ENCODE results near the gene CTPS2.
"Not testable (repeated sequence)": the region's sequence is repeated elsewhere in the genome, so short reads cannot be mapped to it uniquely, and the experiment has no call there.

The CTPS2 gene

GRCh38 chrX:16651391-16652024 is 61.0 kb downstream of the CTPS2 start:
- DNase-seq = no peak

DNA sequence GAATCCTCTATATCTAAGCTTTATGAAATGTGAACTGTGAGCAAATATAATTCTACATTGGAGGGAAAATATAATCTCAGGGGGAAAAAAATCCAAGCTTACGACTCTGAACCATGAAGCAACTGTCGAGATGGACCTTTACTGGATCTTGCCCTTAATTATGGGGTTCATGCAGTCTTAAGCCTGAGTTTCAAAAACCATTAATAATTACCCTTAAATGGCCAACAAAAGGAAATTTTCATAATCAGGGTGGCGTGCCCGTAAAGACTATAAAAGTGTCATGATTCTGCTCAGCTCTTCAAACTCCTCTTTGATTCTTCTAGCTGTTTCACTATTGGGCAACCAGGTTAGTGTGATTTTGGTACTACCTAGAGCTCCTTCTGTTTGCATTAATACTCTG is 62.6 kb downstream of the CTPS2 start, which contains the start of gene S100G:
Gene S100G, plus strand, starts transcription at position 301 of the 400 bp plus-strand sequence. CDS start 849 bp downstream, outside the sequence.
- no peak for DNase-seq

DNA sequence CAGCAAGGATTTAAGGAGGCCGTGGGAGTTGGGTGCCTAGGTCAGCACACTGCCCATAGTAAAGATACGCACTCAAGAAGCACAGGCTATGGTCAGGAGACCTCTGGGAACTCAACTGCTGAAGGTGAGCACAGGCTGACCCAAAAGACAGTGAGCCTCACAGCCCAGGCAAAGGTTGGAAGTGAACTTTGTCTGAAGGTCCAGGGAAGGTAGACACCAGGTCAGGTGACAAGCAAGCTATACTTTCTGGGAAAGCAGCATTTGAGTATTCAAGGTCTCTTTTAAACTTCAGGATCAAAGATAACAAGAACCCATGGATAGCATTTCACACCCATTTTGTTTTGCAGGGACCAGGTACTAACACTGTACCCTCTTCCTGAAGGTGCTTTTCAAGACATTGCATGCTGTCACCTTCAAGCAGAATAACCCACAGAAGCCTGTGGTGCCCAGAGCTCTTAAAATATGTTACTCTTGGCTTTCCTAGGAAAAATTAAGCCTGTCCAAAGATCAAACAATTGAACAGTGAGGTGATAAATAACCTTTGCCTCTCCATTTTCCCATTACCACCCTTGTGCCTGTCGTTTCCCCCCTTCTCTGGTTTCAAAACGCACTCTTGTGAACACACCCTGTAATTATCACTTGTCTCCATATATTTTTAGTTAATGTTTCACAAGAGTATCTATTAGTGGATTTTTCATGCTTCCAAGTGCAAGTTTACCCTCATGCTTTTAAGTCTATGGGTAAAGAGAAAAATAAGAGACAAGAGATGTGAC is 65.9 kb downstream of the CTPS2 start:
- DNase-seq = no peak

- no peak for DNase-seq
These were observed 69.3 kb downstream of the CTPS2 start for GRCh38 chrX:16643176-16643575.

DNA sequence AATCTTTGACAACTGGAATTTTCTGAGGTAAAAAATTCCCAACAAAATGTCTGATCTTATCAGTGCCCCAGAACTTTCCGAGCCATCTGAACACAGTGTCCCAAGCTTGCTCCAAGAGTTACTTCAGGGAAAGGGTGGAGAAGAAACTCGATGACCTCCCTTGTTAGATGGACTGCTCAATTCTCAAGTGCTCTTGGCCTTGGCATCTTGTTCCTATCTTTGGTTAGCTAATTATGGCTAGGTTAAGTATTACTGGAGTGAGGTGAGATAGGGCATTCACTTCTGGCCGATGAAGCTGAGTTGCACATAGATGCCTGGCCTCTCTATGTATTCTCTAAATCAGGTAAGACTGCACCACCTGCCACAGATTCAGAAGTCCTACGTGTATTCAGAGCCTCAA is 71.6 kb downstream of the CTPS2 start:
- DNase-seq = no peak

- DNase-seq = no peak
These were observed 72.5 kb downstream of the CTPS2 start for GRCh38 chrX:16639966-16640365.

DNA sequence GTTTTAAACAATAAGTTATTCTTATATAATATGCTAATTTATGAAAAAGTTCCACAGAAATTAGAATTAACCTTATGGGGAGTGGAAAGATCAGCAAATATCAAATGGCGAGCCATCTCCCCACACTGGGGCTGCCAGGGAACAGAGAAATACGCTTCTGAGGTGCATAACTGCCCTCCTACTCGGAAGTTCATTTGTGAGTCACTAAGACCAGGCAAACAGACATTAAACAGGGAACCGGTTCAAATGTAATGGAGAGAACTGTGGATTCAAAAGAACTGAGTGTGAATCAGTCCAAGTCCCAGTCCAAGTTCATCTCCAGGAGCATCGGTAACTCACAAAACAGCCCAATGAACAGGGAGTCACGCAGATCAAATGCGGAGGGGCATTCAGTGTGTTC is 73.9 kb downstream of the CTPS2 start:
- no peak for DNase-seq

DNA sequence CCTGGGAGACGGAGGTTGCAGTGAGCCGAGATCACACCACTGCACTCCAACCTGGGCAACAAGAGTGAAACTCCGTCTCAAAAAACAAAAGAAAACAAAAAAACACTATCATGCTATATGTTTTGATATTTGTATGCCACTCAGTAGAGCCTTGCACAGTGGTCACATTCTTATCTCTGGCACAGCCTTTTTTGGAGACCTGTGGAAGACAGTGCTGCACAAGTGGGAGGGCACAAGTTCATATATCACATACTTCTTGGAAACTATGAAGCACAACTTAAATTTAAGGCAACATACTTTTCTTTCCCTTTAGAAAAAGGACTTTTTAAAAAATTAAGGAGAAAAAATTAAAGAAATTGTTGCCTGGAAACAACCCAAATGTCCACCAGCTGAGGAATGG is 76.9 kb downstream of the CTPS2 start:
- DNase-seq = no peak

DNA sequence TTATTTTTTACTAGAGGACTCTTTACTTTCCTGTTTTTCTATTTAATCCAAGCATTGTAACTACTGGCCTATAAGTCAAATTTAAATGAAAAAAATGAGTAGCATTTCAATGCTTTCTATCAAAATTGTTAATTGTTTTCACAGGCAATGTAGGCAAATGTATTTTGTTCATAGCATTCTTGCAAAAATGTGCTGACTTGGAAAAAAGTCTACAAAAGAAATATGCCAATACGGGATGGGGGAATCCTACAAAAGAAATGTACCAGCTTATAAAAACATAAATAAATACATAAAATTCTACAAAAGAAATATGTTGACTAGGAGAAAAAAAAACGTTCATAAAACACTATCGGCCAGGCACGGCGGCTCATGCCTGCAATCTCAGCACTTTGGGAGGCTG is 77.4 kb downstream of the CTPS2 start:
- no peak for DNase-seq

GRCh38 chrX:16633754-16634153 is 78.7 kb downstream of the CTPS2 start:
- no peak for DNase-seq

DNA sequence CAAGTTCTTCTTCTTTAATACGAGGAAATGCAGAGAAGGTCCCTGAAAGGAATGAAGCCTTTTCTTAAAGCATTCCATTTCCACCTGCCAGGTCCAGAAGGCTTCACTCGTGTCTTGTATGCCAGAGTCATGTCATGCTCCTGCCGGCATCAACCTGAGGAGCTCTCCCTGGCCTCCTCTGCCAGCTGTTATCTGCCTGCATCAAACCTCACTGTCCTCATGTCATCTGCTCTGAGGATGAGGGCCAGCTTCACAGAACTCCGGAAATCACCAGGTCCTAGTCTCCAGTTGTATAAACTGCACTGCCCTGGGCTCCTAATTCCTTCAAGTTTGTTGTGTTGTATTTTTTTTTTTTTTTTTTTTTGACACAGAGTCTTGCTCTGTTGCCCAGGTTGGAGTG is 82.6 kb downstream of the CTPS2 start:
- no peak for DNase-seq

- DNase-seq = no peak
These were observed 83.4 kb downstream of the CTPS2 start for GRCh38 chrX:16628946-16629595.

DNA sequence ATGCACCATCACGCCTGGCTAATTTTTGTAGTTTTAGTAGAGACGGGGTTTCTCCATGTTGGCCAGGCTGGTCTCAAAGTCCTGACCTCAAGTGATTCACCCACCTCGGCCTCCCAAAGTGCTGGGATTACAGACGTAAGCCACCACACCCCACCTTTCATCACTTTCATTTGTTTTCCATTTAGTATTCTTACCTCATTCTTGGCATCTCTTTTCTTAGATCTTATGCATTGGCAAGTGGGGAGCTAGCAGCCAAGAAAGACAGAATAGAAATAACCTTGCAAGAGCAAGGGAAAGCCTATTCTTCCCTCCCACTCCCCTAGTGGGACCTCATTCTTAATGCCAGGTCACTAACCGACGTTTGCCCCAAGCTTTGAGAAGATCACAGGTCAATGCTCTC is 84.0 kb downstream of the CTPS2 start:
- not testable (repeated sequence) for DNase-seq

- DNase-seq = no peak
These were observed 93.4 kb downstream of the CTPS2 start for GRCh38 chrX:16619024-16619423.

- DNase-seq = no peak
These were observed 94.0 kb downstream of the CTPS2 start for GRCh38 chrX:16618422-16618821.

DNA sequence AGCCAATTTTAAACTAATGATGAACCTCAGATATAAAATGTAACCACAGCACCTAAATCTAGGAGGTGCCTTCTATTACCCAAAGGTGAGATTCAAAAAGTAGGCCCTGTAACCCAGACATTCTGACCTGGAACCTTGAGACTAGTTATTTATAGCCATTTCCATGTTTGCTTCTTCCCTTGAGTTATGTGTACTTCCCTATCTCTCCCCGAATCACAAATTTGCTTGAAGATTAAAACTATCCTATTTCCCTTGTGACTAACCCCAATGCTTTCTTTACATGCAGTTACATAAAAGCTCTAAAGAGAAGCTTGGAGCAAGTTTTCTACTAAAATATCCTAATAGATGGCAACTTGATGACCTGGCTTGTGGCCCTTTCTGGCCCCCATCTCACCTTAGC is 95.1 kb downstream of the CTPS2 start:
- no peak for DNase-seq

DNA sequence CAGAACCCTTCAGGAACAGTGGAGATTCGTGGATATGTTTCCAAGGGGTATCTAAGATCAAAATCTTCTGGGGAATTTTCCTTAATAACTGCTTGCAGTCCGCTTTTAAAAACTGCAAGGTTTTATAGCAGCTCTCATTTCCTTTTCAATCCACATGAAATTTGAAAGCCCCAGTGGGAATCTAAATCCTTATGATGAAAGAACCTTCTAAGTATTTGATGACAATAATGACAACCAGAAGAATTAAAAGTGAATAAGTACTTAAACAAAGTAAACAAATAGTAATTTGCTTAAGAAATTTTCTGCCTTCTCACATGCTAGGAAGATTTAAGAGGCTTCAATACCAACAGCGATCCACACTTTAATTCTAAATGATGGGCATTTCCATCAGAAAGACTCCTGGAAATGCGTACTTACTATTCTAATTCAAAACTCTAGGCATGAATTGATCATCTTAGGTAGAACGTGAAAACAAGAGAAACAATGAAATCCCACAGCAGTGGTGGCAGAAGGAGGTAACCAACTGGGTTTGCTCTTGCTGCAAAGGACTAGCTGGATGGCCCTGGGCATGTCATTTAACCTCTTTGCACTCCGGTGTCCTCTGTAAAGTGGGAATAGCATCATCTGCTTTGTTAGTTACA is 100.1 kb downstream of the CTPS2 start:
- DNase-seq = no peak

DNA sequence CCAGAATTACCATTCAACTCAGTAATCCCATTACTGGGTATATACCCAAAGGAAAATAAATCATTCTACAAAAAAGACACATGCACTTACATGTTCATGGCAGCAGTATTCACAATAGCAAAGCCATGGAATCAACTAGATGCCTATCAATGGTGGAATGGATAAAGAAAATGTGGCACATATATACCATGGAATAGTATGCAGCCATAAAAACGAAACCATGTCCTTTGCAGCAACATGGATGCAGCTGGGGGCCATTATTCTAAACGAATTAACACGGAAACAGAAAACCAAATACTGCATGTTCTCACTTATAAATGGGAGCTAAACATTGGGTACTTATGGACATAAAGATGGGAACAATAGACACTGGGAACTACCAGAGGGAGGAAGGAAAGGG is 101.8 kb downstream of the CTPS2 start:
- DNase-seq = not testable (repeated sequence)

DNA sequence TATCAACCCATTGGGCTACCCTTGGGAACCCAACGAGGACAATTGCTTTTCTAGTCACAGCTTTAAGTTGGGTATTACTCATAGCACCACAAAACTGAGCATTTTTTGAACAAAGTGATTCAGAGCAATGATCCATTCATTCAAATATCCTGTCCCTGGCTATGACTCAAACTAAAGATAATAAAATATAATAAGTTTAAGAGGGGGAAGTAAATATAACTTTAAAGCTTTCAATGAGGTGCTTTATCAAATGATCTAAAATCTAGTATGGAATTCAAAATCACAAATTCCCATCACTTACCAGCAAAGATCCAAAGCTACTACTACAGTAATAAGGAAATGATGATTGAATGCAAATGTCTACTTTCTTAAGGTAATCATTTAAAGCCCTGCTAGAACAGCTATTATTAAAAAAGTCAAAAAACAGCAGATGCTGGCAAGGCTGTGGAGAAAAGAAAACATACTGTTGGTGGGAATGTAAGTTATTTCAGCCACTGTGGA is 102.3 kb downstream of the CTPS2 start:
- DNase-seq = no peak

DNA sequence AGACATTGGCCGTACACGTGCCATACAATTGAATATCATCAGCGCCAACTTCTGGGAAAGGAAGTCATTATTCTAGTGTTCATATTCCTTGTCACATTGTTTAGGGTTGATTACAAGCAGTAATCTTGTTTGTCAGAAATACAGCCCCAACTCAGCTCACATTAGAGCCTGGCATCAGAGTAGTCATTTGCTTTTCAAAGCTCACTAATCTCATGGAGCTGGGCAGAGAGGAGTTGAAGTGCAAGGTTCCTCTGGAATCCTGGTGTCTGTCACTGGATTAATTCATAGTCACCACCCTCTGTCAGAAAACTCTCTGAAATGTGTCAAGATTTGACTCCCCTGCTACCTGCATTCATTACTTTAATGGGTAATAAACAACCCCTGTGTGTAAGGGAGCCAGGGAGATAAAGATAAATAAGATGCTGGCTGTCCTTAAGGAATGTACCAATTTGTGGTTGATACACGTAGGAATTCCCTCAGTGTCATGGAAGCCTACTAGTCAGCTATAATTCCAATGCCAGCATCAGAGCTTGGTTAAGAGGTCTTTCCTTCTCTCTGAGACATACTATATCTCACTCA is 106.2 kb downstream of the CTPS2 start:
- no peak for DNase-seq

GRCh38 chrX:16604337-16604736 is 108.1 kb downstream of the CTPS2 start:
- no peak for DNase-seq

- DNase-seq = no peak
These were observed 108.6 kb downstream of the CTPS2 start for GRCh38 chrX:16603822-16604221.

DNA sequence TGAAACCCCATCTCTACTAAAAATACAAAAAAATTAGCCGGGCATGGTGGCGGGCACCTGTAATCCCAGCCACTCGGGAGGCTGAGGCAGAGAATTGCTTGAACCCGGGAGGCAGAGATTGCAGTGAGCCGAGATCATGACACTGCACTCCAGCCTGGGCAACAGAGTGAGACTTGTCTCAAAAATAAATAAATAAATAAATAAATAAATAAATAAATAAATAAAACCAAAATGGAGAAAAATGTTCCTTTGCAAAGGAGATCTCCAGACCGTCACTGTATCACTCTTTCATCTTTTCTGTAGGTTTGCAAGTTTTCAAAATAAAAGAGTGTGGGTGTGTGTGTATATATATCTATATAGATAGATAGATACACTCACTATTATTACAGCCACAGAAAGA is 109.2 kb downstream of the CTPS2 start:
- not testable (repeated sequence) for DNase-seq

Data from stimulated activated CD4-positive, alpha-beta T cell treated with anti-CD3 and anti-CD28 coated beads, Interleukin-12 subunit alpha, Interleukin-12 subunit beta, amount 100 ng/mL, for 4 hours (primary cell).